HUES6 (cell line): ENCODE measurements around the gene TMEM185B.
"Not testable (repeated sequence)": the region's sequence is repeated elsewhere in the genome, so short reads cannot be mapped to it uniquely, and the experiment has no call there.

ENCODE experiments used
- H3K27ac ChIP-seq: 2 replicates; pipeline ENCODE4 v1.7.0; 2013; ENCODE audit warnings: low read depth, mild to moderate bottlenecking, low read length, inconsistent platforms
- H3K27me3 ChIP-seq: 2 replicates; pipeline ENCODE4 v1.6.1; 2013; ENCODE audit warnings: low read length; ENCODE audit not compliant: control insufficient read depth, insufficient read depth
- H3K36me3 ChIP-seq: 2 replicates; pipeline ENCODE4 v1.6.1; 2013; ENCODE audit warnings: low read length; ENCODE audit not compliant: control insufficient read depth, insufficient read depth
- H3K4me1 ChIP-seq: 2 replicates; pipeline ENCODE4 v1.6.1; 2013; ENCODE audit warnings: low read length; ENCODE audit not compliant: control insufficient read depth, insufficient read depth
- H3K4me3 ChIP-seq: 2 replicates; pipeline ENCODE4 v1.5.1; 2013; ENCODE audit warnings: low read depth, low read length
- H3K9ac ChIP-seq: one replicate; pipeline ENCODE4 v1.6.1; 2013; ENCODE audit warnings: mild to moderate bottlenecking, low read length
- H3K9me3 ChIP-seq: 2 replicates; pipeline ENCODE4 v1.6.1; 2013; ENCODE audit warnings: low read depth, low read length; ENCODE audit not compliant: control insufficient read depth, insufficient read depth

Gene TMEM185B

GRCh38 chr2:120204417-120204816, 18.8 kb downstream of the TMEM185B start:
- Histone ChIP-seq H3K4me1 (peaks cover 5% of the 10 kb centered on the region; the same call in 1 of the 2 replicates), H3K9me3 (no peaks in the 10 kb centered on the region), H3K27me3 (no peaks in the 10 kb centered on the region), H3K4me3 (no peak overlapping the region), H3K36me3 (no peaks in the 10 kb centered on the region), H3K9ac (no peak overlapping the region), H3K27ac (no peak overlapping the region)

GRCh38 chr2:120204022-120204405, 19.2 kb downstream of the TMEM185B start:
- H3K4me3 ChIP-seq, result no peak overlapping the region
- H3K27me3 ChIP-seq, result no peaks in the 10 kb centered on the region
- peaks cover 5% of the 10 kb centered on the region; the same call in 1 of the 2 replicates for H3K4me1 ChIP-seq
- H3K9me3 ChIP-seq, result no peaks in the 10 kb centered on the region
- H3K9ac ChIP-seq, result no peak overlapping the region
- H3K27ac ChIP-seq, result no peak overlapping the region
- no peaks in the 10 kb centered on the region for H3K36me3 ChIP-seq

DNA sequence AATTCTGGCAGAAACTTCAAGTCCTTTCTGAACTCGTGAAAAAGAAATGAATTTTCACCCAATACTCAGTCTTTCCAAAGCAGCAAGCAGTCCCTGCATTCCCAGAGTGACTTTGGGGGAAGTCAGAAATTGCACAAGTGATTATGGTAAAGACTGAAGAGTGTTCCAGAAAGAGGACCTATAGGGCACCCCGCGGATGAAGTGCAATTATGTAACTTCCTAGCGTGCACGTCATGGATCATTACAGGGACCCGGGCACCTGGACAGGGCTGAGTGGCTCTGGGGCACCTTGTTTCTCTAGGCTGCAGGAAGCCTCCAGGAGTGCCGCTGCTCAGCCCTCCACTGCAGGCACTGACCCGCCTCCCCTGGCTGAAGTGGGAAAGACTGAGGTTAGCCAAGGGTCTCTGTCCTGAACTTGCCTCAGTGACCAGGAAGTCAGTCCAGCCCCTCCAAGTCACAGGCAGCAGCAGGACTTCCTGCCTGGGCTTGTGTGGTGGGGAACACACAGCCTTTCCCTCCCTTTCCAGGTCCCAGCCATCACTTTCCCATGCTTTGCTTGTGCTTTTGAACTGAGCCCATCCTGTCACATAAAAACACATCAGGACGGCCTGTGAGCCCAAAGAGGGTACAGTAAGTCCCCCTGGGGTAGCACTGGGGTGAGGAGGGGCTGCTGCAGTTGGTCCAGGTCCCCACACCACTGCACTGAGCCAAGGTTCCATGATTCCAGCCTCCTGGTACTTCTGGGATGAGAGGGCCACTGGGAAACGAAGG, 19.8 kb downstream of the TMEM185B start:
- Histone ChIP-seq H3K9ac (no peak overlapping the region), H3K4me1 (peaks cover 5% of the 10 kb centered on the region; the same call in 1 of the 2 replicates), H3K4me3 (no peak overlapping the region), H3K36me3 (no peaks in the 10 kb centered on the region), H3K27me3 (no peaks in the 10 kb centered on the region), H3K9me3 (no peaks in the 10 kb centered on the region), H3K27ac (no peak overlapping the region)

DNA sequence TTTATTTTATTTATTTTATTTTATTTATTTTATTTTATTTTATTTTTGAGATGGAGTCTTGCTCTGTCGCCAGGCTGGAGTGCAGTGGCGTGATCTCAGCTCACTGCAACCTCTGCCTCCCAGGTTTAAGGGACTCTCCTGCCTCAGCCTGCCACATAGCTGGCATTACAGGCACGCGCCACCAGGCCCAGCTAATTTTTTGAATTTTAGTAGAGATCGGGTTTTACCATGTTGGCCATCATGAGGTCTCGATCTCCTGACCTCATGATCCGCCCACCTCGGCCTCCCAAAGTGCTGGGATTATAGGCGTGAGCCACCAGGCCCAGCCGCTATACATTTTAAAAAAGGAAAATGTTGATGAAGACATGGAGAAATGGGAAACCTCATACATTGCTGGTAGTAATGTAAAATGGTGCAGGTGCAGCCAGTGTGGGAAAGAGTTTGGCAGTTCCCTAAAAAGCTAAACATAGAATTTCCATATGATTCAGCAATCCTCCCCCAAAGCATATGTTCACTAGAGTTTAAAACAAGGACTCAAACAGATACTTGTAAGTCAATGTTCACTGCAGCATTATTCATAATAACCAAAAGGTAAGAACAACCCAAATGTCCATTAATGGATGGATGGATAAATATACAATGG, 23.3 kb downstream of the TMEM185B start:
- not testable (repeated sequence) for H3K36me3 ChIP-seq, H3K4me3 ChIP-seq, H3K27ac ChIP-seq, H3K9ac ChIP-seq, H3K4me1 ChIP-seq, H3K27me3 ChIP-seq
- peaks cover 10% of the 10 kb centered on the region; the same call in 1 of the 2 replicates for H3K9me3 ChIP-seq

DNA sequence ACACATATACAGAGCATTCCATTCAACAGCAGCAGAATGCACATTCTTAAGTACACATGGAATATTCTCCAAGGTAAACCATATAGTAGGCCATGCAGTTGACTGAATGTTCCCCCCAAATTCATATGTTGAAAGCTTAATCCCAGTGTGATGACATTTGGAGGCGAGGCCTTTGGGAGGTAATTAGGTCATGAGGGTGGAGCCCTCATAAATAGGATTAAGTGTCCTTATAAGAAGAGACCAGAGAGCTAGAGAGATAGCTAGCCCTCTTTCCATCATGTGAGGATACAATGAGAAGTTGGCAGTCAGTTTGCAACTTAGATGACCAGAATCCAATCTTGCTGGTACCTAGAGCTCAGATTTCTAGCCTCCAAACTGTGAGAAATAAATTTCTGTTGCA, 27.6 kb downstream of the TMEM185B start:
- no peaks in the 10 kb centered on the region for H3K36me3 ChIP-seq
- H3K27ac ChIP-seq, result no peak overlapping the region

GRCh38 chr2:120192280-120192679, 30.9 kb downstream of the TMEM185B start:
- no peaks in the 10 kb centered on the region for H3K4me1 ChIP-seq
- peaks cover 11% of the 10 kb centered on the region; the same call in 1 of the 2 replicates for H3K9me3 ChIP-seq
- no peak overlapping the region for H3K27ac ChIP-seq
- no peak overlapping the region for H3K9ac ChIP-seq
- no peaks in the 10 kb centered on the region for H3K36me3 ChIP-seq
- no peaks in the 10 kb centered on the region for H3K27me3 ChIP-seq
- H3K4me3 ChIP-seq, result no peak overlapping the region

More for the DNA sequence above, 27.6 kb downstream of the TMEM185B start:
- H3K4me3 ChIP-seq, result no peak overlapping the region
- no peaks in the 10 kb centered on the region for H3K4me1 ChIP-seq
- no peak overlapping the region for H3K9ac ChIP-seq
- peaks cover 18% of the 10 kb centered on the region; the same call in 1 of the 2 replicates for H3K9me3 ChIP-seq
- H3K27me3 ChIP-seq, result no peaks in the 10 kb centered on the region

DNA sequence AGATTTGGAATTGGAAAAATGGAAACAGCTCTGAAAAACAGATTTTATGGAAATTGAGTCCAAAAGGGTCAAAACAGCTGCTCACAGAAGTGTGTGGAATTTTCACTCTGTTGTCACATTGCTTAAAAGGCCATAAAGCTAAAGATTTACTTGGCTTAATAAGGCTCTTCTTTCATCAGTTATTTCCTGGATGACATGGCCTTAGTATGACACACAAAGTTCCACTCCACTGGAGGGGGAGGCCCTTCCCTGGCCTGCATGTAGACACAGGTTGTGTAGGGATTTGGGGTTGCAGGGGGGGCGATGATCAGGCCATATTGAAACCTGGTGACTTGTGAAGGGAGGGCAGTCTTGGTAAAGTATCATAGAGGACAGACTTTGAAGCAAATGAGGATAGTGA, 34.0 kb downstream of the TMEM185B start:
- H3K9me3 ChIP-seq, result peaks cover 8% of the 10 kb centered on the region; the same call in 1 of the 2 replicates
- no peaks in the 10 kb centered on the region for H3K27me3 ChIP-seq
- no peaks in the 10 kb centered on the region for H3K36me3 ChIP-seq
- no peak overlapping the region for H3K4me3 ChIP-seq
- no peak overlapping the region for H3K9ac ChIP-seq
- H3K27ac ChIP-seq, result no peak overlapping the region
- H3K4me1 ChIP-seq, result no peaks in the 10 kb centered on the region

DNA sequence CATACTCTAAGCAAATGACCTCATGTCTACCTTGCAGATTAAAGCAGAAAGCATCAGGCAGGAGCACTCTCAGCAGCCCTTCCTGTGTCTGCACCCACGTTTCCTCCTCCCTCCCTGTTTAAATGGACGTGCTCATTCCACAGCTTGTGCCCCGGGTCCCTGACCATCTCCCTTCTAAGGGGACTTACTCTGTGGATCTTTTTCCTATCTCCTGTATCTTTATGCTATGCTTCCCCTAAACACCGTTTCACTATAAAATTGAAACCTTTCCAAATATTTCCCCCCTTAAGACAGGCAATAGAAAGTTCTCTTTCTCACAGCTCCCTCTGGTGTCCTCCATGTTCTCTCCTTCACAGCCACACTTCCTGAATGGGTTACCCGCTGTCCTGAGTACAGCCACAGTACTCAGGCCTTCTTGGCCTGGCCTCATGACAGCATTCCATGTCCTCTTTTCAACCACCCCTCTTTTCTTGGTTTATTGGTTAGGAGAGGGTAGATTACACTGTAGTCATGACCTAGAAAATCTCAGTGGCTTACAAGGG, 41.1 kb downstream of the TMEM185B start:
- Histone ChIP-seq H3K27ac (no peak overlapping the region), H3K4me1 (peaks cover 16% of the 10 kb centered on the region; the same call in 1 of the 2 replicates), H3K9me3 (no peaks in the 10 kb centered on the region), H3K36me3 (no peaks in the 10 kb centered on the region), H3K27me3 (no peaks in the 10 kb centered on the region), H3K4me3 (no peak overlapping the region), H3K9ac (no peak overlapping the region)

GRCh38 chr2:120180066-120180465, 43.1 kb downstream of the TMEM185B start:
- H3K9ac ChIP-seq, result no peak overlapping the region
- H3K4me1 ChIP-seq, result peaks cover 16% of the 10 kb centered on the region; the same call in 1 of the 2 replicates
- H3K27me3 ChIP-seq, result no peaks in the 10 kb centered on the region
- no peaks in the 10 kb centered on the region for H3K36me3 ChIP-seq
- H3K4me3 ChIP-seq, result no peak overlapping the region
- H3K27ac ChIP-seq, result no peak overlapping the region
- H3K9me3 ChIP-seq, result no peaks in the 10 kb centered on the region

GRCh38 chr2:120179396-120179795, 43.8 kb downstream of the TMEM185B start:
- Histone ChIP-seq H3K36me3 (no peaks in the 10 kb centered on the region), H3K4me1 (peaks cover 16% of the 10 kb centered on the region; the same call in 1 of the 2 replicates), H3K27me3 (no peaks in the 10 kb centered on the region), H3K27ac (no peak overlapping the region), H3K9ac (no peak overlapping the region), H3K9me3 (no peaks in the 10 kb centered on the region), H3K4me3 (no peak overlapping the region)

DNA sequence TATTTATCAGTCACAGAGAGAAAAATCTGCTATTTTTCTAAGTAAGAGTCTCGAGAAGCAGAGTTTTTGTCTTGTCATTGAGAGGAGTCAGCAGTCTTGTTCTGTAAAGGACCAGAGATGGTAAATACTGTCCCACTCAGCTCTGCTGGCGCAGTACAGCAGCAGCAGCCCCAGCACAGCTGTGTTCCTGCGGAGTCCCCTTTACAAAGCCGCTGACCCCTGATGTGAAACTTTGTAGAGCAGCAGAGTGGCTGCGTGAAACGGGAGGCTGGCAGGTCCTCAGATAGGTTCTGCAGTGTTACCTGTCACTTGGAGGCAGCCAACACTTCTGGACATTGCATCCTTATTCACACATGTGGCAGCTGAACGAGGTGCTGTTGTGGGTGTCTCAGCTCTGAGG, 45.2 kb downstream of the TMEM185B start:
- Histone ChIP-seq H3K4me3 (no peak overlapping the region), H3K36me3 (no peaks in the 10 kb centered on the region), H3K9ac (no peak overlapping the region), H3K9me3 (no peaks in the 10 kb centered on the region), H3K27ac (no peak overlapping the region), H3K27me3 (no peaks in the 10 kb centered on the region), H3K4me1 (peaks cover 16% of the 10 kb centered on the region; the same call in 1 of the 2 replicates)
